Activated CD4-positive, CD25-positive, alpha-beta regulatory T cell treated with anti-CD3 and anti-CD28 coated beads, Interleukin-2, amount 50 U/mL, for 24 hours (primary cell): Measurements from ENCODE around the gene TXNRD3.

Experiments
- ATAC-seq, 2 donors: fragments of 150-1000 bp; cut with Tn5 transposase; one replicate each; pipeline ENCODE4 v1.10.0; 2021; ENCODE audit warnings: mild to moderate bottlenecking in 1 of 2, moderate library complexity in 1 of 2

TXNRD3 gene

GRCh38 chr3:126654571-126655383 lies at the start of gene TXNRD3:
Gene TXNRD3, minus strand, starts transcription at chr3:126655124.
- peak; percentile 77 for ATAC-seq

- peak; percentile 99 for ATAC-seq
Measured at GRCh38 chr3:126703512-126704493, 48.9 kb upstream of the TXNRD3 start, which contains the start of gene CHCHD6. Gene CHCHD6, plus strand, starts transcription at chr3:126704240. Its CDS starts 73 bp downstream, at chr3:126704313.

- no peak for ATAC-seq
Measured at GRCh38 chr3:126699011-126699410, 44.1 kb upstream of the TXNRD3 start.

- ATAC-seq: no peak
Measured at GRCh38 chr3:126696701-126697267, 41.9 kb upstream of the TXNRD3 start.

GRCh38 chr3:126693921-126694320 lies 39.0 kb upstream of the TXNRD3 start:
- no peak for ATAC-seq

GRCh38 chr3:126692858-126693257 lies 37.9 kb upstream of the TXNRD3 start:
- ATAC-seq: no peak

GRCh38 chr3:126691765-126692164 lies 36.8 kb upstream of the TXNRD3 start:
- no peak for ATAC-seq

- no peak for ATAC-seq
Measured at GRCh38 chr3:126685493-126685892, 30.6 kb upstream of the TXNRD3 start.

- ATAC-seq: no peak
Measured at GRCh38 chr3:126685021-126685420, 30.1 kb upstream of the TXNRD3 start.

GRCh38 chr3:126684218-126684751 lies 29.4 kb upstream of the TXNRD3 start:
- ATAC-seq: no peak

- ATAC-seq: no peak
Measured at GRCh38 chr3:126683069-126683468, 28.1 kb upstream of the TXNRD3 start.

- no peak for ATAC-seq
Measured at GRCh38 chr3:126682009-126682408, 27.1 kb upstream of the TXNRD3 start.

- no peak for ATAC-seq
Measured at GRCh38 chr3:126680667-126681055, 25.7 kb upstream of the TXNRD3 start.

GRCh38 chr3:126679831-126680666 lies 25.1 kb upstream of the TXNRD3 start:
- ATAC-seq: no peak

- peak; percentile 60 to 74 for ATAC-seq
Measured at GRCh38 chr3:126679318-126679751, 24.4 kb upstream of the TXNRD3 start.

- ATAC-seq: no peak
Measured at GRCh38 chr3:126678693-126679317, 23.9 kb upstream of the TXNRD3 start.

GRCh38 chr3:126677862-126678503 lies 23.1 kb upstream of the TXNRD3 start:
- ATAC-seq: no peak

- ATAC-seq: no peak
Measured at GRCh38 chr3:126676919-126677705, 22.2 kb upstream of the TXNRD3 start.

- no peak for ATAC-seq
Measured at GRCh38 chr3:126672741-126673140, 17.8 kb upstream of the TXNRD3 start.

GRCh38 chr3:126672340-126672739 lies 17.4 kb upstream of the TXNRD3 start:
- ATAC-seq: no peak
